ENCODE measurements around the gene GABRR1.

Gene GABRR1

DNA sequence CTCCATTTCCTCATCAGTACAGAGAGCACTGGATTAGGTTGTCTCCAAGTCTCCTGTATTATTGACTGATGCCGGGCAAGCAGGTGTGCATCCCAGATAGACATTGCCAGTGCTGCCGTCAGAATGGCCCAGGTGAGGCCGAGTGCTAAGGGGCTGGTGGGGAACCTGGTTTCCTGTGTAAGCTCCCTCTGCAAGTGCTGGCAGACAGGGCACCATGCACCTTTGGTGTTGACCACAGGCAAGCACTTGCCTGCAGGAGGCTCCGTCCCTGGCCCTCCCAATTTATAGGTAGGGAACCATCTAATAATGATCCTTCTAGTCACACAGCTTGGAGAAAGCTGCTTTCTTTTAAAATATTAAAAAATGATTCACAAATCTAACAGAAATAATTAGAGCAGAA, 747 bp downstream of the GABRR1 start:
- DNase-seq (ENCODE audit: low read depth in 2 of 2) = no peak

- no peak for DNase-seq (ENCODE audit: low read depth in 2 of 2)
Observed at GRCh38 chr6:89215391-89215790, 1.8 kb downstream of the GABRR1 start.

DNA sequence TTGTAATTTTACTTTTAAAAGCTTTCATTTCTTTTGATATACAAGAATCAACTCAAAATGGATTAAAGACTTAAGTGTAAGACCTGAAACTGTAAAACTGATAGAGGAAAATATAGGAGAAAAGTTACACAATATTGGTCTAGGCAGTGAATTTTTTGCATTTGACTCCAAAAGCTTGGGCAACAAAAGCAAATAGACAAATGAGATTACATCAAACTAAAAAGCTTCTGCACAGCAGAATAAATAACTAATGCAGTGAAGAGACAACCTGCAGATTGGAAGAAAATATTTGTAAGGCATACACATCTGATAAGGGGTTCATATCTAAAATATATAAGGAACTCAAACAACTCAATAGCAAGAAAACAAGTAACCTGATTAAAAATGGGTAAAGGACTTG, 3.0 kb downstream of the GABRR1 start:
- no peak for DNase-seq (ENCODE audit: low read depth in 2 of 2)

DNA sequence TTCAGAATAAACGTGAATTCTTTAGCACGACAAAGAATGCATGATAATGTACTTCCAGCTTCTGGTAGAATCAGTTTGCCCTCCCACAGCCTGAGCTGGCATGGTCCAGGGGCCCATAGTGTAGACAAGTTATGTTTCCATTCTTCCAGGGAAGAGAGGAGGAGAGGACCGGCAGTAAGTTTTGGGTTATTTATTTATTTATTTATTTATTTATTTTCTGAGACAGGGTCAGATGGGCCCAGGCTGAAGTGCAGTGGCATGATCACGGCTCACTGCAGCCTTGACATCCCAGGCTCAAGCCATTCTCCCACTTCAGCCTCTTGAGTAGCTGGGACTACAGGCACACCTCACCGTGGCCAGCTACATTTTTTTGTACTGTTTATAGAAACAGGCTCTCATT, 4.7 kb downstream of the GABRR1 start:
- DNase-seq (ENCODE audit: low read depth in 2 of 2) = no peak

DNA sequence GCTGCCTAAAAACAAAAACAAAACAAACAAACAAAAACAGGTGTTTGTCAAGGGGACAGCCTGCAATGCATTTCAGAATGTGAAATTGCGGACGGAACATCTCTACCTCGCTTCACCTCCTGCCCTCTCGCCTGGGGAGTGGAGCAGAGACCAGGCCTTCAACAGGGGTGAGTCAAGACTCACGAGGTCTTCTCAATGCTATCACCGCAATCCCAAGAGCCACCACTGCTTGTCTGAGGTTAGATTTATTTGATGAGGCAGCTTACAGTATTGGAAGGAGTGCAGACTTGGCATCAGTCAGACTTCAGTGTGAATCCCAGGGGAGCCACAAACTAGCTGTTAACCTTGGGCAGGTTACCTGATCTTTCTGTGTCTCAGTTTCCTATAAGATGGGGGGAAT, 7.7 kb downstream of the GABRR1 start:
- no peak for DNase-seq (ENCODE audit: low read depth in 2 of 2)

- DNase-seq (ENCODE audit: low read depth in 2 of 2) = no peak
Observed at GRCh38 chr6:89208551-89208950, 8.6 kb downstream of the GABRR1 start.

DNA sequence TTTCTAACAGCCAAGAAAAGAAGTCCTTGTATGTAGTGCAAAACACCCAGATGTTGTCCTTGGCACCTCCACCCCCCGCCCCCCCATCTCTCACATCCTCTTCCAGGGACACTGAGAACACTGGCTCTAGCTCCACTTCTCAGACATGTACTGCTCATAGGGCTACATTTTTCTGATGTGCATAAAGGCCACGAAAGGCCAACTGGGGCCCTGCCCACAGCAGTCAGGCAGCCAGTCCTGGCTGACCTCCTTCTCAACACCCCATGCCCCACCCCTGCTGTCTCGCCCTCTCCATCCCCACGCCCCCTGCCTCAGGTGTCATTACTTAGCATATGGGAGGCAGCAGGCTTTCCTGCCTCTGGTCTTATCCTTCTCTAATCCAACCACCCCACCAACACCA, 11.3 kb downstream of the GABRR1 start:
- no peak for DNase-seq (ENCODE audit: low read depth in 2 of 2)

DNA sequence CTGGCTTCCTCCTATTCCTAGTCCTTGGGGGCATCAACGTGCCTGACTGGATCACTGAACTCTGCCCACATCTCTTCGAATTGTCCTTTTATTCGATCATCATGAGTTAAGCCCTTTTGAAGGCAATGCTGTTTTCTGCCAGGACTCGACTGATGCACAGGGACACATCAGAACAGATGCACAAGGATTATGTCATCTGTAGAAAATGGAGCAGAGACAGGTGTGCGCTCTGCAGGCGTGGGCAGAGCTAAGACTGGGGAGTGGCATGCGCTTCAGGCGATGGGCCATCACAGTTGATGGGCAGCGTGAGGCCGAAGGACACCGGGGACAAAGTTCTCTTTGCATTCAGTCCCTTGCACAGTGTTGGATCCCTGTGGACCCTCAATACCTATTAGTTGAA, 13.1 kb downstream of the GABRR1 start:
- DNase-seq (ENCODE audit: low read depth in 2 of 2) = no peak

DNA sequence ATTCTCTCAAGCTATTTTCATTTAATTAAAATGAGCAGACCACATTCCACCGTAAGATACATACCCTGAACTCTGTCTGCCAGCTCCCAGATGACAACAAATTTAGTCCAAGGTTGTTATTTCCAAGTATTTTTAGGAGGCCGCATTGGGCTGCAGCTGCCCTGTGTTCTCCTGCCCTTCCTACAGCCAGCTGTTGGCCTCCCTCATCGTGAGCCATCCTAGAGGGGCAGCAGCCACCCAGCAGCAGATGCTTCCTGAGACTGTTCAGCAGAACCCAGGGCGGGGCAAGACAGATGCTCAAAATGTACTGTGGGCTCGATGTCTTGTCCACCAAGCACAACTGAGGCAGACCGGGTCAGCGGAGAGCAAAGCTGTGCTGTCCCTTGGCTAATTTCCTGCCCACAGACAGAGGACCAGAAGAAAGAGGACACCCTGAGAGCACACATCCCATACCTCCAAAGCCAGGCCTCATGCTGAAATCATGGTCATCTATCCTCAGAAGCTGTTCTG, 16.4 kb downstream of the GABRR1 start:
- no peak for DNase-seq (ENCODE audit: low read depth in 2 of 2)

DNA sequence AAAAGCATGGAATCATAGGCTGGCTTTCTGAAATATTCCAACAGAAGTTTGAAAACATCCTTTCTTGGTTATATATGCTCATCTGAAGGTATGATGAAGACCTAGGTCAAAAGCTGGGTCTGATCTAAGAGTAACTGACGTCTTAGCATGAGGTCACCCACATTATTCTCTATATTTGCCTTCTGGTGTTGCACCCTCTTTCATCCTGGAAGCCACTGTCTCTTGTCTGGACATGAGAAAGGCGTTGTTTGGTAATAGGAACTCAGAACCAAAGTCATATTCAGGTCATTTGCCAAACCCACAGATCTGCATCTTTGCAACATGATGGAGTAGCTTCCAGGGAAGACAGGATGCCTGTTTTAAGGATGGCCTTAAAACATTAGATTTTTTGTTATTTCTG, 17.6 kb downstream of the GABRR1 start:
- DNase-seq (ENCODE audit: low read depth in 2 of 2) = no peak

DNA sequence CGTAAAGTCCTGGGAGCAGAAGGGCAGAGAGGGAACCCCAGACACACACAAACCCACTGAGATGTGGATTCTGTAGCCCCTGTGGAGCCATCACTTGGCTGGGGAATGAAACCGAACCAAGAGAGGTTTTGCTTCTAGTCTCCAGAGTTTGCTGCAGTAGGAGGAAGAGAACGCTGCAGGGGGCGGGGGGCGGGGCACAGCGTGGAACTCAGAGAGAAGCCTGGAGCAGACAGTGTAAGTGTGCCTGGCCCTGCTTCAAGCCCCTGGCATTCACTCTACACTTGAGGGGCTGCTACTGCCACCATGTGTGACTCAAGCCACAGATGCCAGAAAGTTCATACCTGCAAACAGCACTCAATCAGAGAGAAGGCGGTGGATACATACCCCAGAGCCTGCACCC, 18.9 kb downstream of the GABRR1 start:
- DNase-seq (ENCODE audit: low read depth in 2 of 2) = no peak

- no peak for DNase-seq (ENCODE audit: low read depth in 2 of 2)
Observed at GRCh38 chr6:89197141-89197540, 20.0 kb downstream of the GABRR1 start.

DNA sequence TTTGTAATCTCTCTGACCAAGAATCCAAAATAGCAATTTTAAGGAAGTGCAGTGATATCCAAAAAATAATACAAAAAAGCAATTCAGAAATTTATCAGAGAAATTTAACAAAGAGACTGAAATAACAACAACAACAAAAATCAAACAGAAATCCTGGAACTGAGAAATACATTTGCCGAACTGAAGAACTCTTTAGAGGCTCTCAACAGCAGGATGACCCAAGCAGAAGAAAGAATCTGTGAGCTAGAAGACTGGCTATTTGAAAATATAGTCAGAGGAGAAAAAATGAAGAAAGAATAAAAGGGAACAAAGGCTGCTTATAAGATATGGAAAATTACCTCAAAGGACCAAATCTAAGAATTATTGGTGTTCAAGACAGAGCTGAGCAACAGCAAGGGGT, 22.6 kb downstream of the GABRR1 start:
- DNase-seq (ENCODE audit: low read depth in 2 of 2) = no peak

DNA sequence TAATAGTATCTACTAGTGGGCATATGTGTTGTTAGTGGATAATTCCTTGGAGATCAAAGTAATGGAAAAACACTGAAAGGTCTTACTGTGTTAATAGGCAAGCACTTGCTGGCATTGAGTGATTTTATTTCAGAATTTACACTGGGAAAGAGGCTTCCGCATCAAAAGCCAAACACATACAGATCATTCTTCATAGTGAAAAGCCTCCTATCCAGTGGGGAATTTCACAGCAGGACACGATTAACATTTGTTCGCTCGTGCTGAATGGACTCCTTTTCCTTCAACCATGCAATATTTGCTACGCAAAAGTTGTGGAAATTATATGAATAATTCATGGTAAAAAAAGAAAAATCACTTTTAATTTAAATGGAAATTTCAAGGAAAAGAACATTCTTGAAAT, 26.4 kb downstream of the GABRR1 start:
- DNase-seq (ENCODE audit: low read depth in 2 of 2) = no peak

DNA sequence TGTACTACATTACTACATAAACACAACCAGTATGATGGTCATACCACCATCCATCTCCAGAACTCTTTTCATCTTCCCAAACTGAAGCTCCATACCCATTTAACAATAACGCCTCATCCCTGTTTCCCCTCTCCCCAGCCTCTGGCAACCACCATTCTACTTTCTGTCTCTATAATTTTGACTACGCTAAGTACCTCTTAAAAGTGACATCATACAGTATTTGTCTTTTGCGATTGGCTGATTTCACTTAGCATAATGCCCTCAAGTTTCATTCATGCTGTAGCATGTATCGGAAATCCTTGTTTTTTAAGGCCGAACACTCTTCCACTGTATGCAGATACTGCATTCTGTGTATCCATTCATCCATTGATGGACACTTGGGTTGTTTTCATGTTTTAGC, 29.7 kb downstream of the GABRR1 start:
- no peak for DNase-seq (ENCODE audit: low read depth in 2 of 2)

GRCh38 chr6:89186762-89187161, 30.4 kb downstream of the GABRR1 start:
- DNase-seq (ENCODE audit: low read depth in 2 of 2) = no peak

- no peak for DNase-seq (ENCODE audit: low read depth in 2 of 2)
Observed at GRCh38 chr6:89184344-89184743, 32.8 kb downstream of the GABRR1 start.

GRCh38 chr6:89183294-89183693, 33.9 kb downstream of the GABRR1 start:
- no peak for DNase-seq (ENCODE audit: low read depth in 2 of 2)

- DNase-seq (ENCODE audit: low read depth in 2 of 2) = no peak
Observed at GRCh38 chr6:89180971-89181370, 36.2 kb downstream of the GABRR1 start.

- no peak for DNase-seq (ENCODE audit: low read depth in 2 of 2)
Observed at GRCh38 chr6:89180112-89180511, 37.0 kb downstream of the GABRR1 start.

DNA sequence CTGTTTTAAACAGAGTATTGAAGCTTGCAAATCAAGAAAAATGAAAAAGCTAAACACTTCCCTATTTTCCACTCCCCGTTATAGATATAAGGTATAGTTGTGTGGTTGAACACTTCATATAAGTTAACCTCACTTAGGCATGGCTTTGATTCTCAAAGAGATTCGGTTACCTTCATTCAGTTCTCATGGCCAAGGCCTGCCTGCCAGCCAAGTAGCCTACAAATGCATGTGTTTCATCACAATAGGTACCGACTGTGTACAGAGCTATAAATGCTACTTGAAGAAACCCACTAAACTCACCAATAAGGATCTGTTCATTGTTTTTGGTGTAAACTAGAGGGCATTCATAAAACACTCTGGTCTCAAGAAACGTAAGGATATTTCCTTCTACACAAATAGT, 43.5 kb downstream of the GABRR1 start:
- no peak for DNase-seq (ENCODE audit: low read depth in 2 of 2)

DNA sequence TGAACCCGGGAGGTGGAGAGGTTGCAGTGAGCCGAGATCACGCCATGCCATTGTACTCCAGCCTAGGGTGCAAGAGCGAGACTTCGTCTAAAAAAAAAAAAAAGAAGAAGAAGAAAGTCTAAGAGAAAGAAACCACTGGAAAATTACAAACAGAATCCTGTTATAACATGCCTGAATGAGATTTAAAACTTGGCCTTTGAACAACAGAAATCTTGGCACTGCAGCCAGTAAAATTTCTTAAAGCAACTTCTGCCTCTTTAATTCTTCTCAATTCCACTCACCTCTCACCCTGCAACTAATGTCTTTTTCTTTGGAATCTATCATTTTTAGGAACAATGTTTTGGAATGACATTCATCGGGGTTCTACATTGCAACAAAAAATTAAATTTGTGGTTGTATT, 45.0 kb downstream of the GABRR1 start:
- DNase-seq (ENCODE audit: low read depth in 2 of 2) = no peak

DNA sequence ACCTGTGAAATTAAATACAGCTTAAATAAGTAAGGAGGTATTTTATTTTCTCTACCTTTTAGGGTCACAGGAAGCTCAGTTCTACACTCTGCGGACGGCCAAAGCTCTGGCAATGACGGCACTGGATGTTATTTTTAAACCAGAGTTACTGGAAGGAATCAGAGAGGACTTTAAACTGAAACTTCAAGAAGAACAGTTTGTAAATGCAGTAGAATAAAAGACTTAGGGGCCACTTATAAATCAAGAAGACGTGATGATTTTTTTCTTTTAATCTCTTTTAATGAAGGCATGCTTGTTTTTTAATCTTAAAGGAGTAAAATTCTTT, 55.1 kb downstream of the GABRR1 start:
- DNase-seq (ENCODE audit: low read depth in 2 of 2) = no peak

DNA sequence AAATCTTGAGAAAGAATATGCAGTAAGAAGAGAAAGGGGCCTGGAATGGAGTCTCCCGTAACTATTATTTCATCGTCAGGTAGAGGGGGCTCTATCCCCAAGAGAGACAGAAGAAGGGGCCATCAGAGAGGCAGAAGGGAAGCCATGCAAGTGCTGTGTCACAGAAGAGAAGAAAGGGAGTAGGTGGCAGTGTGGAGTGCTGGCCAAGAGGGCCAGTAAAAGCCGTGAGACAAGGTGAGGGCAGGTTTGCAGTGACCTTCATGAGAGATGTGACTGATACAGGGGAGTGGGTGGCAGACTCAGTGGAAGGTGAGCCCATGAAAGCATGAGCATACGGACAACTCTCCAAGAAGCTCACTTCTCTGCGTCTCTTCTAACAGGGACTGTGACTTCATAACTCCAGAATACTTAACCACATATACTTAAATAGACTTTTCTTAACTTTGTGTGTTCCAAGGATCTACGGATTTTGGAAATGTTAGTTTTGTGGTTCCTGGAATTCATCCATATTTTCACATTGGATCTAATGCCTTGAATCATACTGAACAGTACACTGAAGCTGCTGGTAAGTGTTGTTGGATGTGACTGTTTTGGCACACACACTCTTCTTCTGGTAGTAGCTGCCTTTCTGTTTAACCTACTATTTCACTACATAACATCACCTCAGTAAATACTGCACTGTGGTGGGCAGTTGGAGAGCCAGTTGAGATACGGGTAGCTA, 55.7 kb downstream of the GABRR1 start:
- no peak for DNase-seq (ENCODE audit: low read depth in 2 of 2)

Measured in fibroblast of skin of left biceps (primary cell).